GM19035 (cell line): ENCODE data around the gene DSG2.

ENCODE experiments used
- ATAC-seq: cut with Tn5 transposase; IDR thresholded peaks from one replicate; pipeline ENCODE4 v1.9.1; 2021; ENCODE audit not compliant: unreplicated experiment

The DSG2 gene

GRCh38 chr18:31551883-31552282 lies 53.9 kb downstream of the DSG2 start:
- no peak for ATAC-seq

GRCh38 chr18:31553800-31554199 lies 55.8 kb downstream of the DSG2 start:
- no peak for ATAC-seq

- no peak for ATAC-seq
These were observed 56.8 kb downstream of the DSG2 start for GRCh38 chr18:31554776-31555175.

- ATAC-seq, result peak; percentile 73
These were observed 58.2 kb downstream of the DSG2 start for GRCh38 chr18:31555971-31556747.

- ATAC-seq, result no peak
These were observed 59.5 kb downstream of the DSG2 start for GRCh38 chr18:31557446-31557845.

- no peak for ATAC-seq
These were observed 60.6 kb downstream of the DSG2 start for GRCh38 chr18:31558567-31558966.

- ATAC-seq, result no peak
These were observed 64.7 kb downstream of the DSG2 start for GRCh38 chr18:31562726-31563125.

- no peak for ATAC-seq
These were observed 65.8 kb downstream of the DSG2 start for GRCh38 chr18:31563778-31564177.

GRCh38 chr18:31565345-31565744 lies 67.4 kb downstream of the DSG2 start:
- no peak for ATAC-seq

GRCh38 chr18:31565782-31566512 lies 68.0 kb downstream of the DSG2 start:
- no peak for ATAC-seq

GRCh38 chr18:31566576-31567306 lies 68.8 kb downstream of the DSG2 start:
- no peak for ATAC-seq

GRCh38 chr18:31572368-31572767 lies 74.4 kb downstream of the DSG2 start:
- no peak for ATAC-seq

- ATAC-seq, result no peak
These were observed 75.1 kb downstream of the DSG2 start for GRCh38 chr18:31573051-31573450.

GRCh38 chr18:31574359-31574758 lies 76.4 kb downstream of the DSG2 start:
- no peak for ATAC-seq

GRCh38 chr18:31575515-31576257 lies 77.7 kb downstream of the DSG2 start:
- no peak for ATAC-seq

GRCh38 chr18:31576670-31577069 lies 78.7 kb downstream of the DSG2 start:
- ATAC-seq, result no peak

GRCh38 chr18:31577195-31577594 lies 79.2 kb downstream of the DSG2 start:
- no peak for ATAC-seq

GRCh38 chr18:31578126-31578525 lies 80.1 kb downstream of the DSG2 start:
- no peak for ATAC-seq

- no peak for ATAC-seq
These were observed 81.4 kb downstream of the DSG2 start for GRCh38 chr18:31579375-31579774.

- ATAC-seq, result no peak
These were observed 83.7 kb downstream of the DSG2 start for GRCh38 chr18:31581498-31582197.
